NCI-H1930 (cell line): ENCODE measurements around the gene ATOH8.

ENCODE experiments used
- DNase-seq, 2 experiments: peaks; one replicate each; lab custom pipeline; 2025; lab: John Stamatoyannopoulos, UW

The ATOH8 gene

GRCh38 chr2:85736456-85737355 is 17.1 kb upstream of the ATOH8 start:
- no peak for DNase-seq

DNA sequence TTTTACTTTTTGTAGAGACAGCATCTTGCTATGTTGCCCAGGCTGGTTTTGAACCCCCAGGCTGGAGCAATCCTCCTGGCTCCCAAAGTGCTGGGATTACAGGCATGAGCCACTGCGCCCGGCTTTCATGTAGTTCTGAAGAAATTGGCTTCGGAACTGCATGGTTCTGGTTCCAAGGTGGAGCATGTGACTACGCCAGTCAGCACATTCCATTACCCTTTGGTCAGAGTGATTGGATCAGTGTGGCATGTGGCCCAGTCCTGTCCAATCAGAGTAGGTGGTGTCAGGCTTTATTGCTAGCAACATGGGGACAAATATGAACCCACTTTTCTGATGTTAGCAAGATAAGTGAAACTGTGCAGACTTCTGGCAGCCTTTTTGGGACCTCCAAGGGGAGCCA is 16.3 kb upstream of the ATOH8 start:
- no peak for DNase-seq

- DNase-seq = no peak
Measured at GRCh38 chr2:85737961-85738360, 15.8 kb upstream of the ATOH8 start.

DNA sequence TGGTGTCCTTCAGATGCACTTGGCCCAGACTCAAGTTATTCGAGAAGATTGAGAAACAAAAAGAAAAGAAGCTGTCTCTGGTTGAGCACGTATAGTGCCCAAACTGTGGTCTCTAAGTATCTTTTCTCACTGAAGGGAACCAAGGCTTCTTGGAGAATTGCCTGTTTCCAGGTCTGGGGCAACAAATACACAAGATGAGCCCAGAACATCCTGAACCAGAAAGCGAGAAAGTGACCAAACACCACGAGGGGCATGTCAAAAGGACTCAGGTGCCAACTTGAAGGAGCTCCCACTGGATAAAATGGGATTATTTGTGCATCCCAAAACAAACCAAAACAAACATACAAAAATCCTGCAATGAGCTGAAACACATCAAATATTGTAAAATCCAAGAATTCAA is 13.6 kb upstream of the ATOH8 start:
- no peak for DNase-seq

DNA sequence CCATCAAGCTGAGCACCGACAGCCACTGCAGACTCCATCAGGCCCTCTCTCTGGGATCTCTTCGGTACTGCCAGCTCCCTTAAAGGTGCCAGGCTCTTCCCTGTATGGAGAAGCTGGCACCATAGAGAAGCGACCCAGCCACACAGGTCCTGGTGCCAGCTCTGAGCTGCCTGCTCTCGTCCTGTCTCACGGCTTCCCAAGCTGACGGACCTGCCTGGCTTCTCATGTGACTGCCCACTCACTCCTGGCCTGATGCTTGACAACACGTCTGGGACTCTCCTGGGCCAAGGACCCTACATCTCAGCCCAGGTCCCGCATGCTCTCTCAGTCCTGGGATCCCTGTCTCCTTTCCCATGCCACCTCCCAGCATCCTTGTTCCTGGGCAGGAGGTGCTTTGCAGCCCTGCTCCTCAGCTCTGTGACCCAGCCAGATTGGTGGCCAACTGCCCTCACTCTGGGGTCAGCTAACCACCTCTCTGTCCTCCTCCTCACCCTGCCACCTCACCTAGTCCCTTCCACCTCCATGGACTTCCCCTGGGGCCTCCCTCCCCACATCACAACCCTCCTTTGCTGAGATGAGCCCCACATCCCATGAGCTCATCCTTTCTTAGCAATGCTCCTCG is 12.5 kb upstream of the ATOH8 start:
- DNase-seq = no peak

DNA sequence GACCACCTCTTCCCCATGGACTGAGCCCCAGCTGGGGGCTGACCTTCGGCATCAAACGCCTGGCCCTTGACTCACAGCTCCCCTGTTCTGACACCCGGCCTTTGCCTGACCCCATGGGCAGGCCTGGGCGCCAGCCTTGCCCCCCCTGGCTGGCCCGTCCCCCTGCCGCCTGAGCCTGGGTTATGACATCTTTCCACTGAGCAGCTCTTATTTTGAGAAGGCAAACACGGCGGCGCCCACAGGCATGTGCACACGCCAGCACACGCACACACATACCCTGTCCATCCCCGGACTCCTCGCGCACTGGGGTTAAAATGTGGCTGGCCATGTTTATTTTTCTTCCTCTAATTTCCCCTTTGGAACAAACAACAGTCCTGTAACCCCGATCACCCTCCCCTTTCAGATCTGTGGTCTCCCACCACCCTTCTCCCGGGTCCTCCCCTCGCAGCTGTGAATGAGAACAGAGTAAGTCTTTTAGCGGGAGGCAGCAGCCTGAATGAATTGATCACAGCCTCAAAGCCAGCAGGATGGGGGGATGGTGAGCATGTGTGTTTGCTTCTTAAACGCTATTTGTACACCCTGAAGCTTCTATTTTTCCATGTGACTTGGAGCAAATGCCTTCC is 11.8 kb upstream of the ATOH8 start:
- no peak for DNase-seq

DNA sequence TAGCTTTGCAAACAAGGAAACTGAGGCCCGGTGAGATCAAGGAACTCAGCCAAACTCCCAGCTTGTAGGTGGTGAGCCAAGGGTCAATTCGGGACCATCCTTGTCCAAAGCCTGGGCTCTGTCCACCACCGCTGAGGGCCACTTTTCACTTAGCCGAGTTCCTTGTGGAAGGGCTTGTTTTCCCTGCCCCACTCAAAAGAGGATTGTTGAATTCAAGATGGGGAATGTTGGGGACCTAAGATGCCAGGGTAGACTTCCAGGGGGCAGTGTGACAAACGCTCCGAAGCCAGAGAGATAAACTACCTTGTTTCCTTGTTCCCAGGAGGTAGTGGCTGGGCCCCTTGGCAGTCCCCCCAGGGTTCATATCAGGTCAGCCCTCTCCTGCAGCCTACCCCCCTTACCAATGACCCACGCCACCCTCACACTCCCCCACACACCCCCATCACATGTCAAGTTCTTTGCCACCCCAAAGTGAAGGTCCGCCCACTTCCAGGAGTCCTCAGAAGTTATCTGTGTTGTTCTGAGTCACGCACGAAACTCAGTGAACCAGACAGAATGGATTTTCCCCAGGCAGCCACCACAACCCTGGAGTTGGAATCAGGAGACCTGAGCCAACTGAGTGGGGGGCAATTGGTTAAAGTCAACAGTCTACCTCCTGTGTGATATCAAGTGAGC is 10.3 kb upstream of the ATOH8 start:
- no peak for DNase-seq

GRCh38 chr2:85744055-85744454 is 9.7 kb upstream of the ATOH8 start:
- no peak for DNase-seq

- no peak for DNase-seq
Measured at GRCh38 chr2:85744741-85745601, 8.8 kb upstream of the ATOH8 start.

DNA sequence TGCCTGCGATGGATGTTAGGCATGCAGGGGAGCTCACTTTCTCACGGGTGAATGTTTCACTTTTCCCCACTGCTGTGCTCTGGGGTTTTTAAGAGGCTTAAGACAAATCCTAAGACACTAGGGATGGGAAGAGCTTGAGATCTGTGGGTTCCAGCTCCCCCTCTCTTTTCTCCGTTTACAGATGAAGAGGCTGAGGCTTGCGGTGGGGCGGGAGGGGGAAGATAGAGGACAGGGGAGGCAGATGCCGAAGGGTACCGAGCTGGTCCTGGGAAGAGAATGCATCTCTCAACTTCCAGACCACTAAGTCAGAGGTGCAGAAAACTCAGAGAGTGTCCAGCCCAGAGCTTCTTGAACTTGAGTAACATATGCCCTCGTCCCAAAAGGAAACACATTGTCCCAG is 8.2 kb upstream of the ATOH8 start:
- no peak for DNase-seq

GRCh38 chr2:85746321-85747004 is 7.3 kb upstream of the ATOH8 start:
- no peak for DNase-seq

- no peak for DNase-seq
Measured at GRCh38 chr2:85747441-85747840, 6.3 kb upstream of the ATOH8 start.

GRCh38 chr2:85748039-85748734 is 5.6 kb upstream of the ATOH8 start:
- DNase-seq = no peak

- DNase-seq = no peak
Measured at GRCh38 chr2:85748985-85749875, 4.6 kb upstream of the ATOH8 start.

DNA sequence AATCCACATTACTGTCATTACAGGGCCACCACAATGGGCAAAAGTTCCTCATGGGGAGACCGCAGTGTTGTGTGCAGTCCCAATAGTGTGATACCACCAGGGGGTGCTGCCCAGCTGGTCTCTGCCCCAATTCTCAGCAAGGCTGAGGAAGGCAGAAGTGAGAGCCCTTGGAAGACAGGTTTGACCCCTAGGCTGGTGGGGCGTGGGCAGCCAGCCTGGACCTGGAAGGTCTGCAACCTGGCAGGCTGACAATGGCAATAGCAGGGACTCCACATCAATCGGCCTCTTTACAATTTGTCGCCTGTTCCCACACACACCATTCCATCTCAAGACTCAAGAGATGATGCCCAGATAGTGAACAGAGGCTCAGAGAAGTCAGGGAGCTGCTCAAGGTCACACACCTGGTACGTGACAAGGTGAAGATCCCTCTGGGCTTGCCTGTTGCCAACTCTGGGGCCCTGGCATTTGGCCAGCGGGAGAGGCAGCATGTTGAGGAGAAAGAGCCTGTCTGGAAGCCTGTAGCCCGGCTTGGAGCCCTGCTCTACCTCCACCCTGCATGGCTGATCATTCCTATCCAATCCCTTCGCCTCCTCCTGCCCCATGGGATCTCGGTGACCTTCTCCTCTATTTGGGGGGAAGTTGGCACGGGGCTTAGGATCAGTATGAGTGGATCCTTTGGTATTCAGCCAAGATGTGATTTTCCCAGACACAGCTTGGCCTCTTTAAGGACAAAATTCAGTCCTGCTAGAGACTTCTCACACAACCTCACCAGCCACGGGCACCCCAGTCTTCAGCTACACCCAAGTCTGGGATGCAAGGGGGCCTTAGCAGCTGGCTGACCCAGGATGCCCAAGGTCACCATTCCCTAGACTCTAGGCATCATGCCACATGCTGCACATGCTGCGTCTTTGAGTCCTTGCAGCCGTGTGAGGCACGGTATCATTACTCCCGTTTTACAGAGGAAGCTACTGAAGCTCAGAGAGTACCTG is 2.9 kb upstream of the ATOH8 start:
- peak in 1 of 2 experiments; percentile 20 for DNase-seq

GRCh38 chr2:85751627-85752026 is 2.2 kb upstream of the ATOH8 start:
- no peak for DNase-seq

DNA sequence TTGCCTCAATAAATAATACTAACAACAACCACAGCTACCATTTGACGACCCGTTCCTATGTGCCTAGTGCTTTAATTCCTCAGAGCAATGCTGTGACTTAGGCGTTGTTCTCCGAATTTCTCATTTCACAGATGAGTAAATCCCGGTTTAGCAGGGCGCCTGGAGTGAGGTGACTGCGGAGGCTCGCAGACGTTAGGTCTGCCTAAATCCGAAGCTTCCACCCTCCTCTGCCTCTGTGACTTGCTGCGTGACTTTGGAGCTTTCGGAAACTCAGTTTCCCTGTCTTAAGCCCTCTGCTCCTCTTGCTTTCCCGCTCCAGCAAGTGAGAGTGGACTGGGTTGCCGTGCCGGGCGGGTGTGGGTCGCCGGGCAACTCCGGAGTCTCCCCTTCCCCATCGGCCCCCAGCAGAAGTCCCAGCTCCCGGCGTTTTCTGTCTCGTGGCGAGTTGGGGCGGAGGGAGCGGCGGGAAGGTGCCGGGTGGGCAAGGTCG is 711 bp upstream of the ATOH8 start:
- no peak for DNase-seq
